HG02973 (cell line): ENCODE results near the gene ING4.
A peak's percentile ranks its signal among the peaks of the same experiment; 100 is the strongest.

Experiments used
- ATAC-seq: cut with Tn5 transposase; IDR thresholded peaks from one replicate; pipeline ENCODE4 v1.9.1; 2021; ENCODE audit warnings: moderate library complexity; ENCODE audit not compliant: unreplicated experiment

The ING4 gene

GRCh38 chr12:6688543-6688998 is 25.7 kb upstream of the ING4 start:
- ATAC-seq = no peak

GRCh38 chr12:6685814-6686213 is 22.9 kb upstream of the ING4 start:
- no peak for ATAC-seq

DNA sequence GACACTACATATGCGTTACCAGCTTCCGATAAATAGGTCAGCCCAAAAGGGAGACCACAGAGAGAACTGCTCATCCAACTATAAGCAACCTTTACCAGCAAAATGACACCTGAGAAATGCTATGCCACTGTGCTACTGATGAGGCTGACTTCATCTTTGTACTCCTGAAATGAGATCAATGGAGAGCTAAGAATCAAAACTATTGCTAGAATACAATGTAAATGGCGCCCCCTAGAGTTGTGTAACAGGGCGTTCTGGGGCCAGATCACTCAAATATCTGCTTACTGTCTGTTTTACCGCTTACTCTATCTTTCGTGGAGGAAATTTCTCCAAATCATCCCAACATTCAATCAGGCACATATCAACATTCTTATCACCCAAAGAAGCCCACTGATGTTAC is 21.7 kb upstream of the ING4 start:
- ATAC-seq = no peak

DNA sequence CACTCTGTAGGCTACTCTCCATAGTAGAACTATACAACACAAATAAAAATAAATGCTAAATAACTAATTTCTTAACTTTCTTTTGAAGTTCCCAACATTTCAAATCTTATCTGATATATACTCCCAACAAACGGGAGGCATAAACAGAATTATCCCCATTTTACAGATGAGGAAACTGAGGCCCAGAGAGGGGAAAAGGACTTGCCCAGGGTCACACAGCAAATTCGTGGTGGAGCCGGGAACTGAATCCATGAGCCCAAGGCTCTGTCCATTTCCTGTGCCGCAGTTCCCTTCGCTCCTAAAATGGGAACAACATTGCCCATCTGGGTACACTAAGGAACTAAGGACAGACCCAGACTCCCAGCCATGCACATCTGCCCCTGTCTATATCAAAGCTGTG is 14.0 kb upstream of the ING4 start:
- ATAC-seq = no peak

- ATAC-seq = no peak
Observed at GRCh38 chr12:6672143-6672542, 9.2 kb upstream of the ING4 start.

GRCh38 chr12:6667559-6668210 is 4.8 kb upstream of the ING4 start:
- ATAC-seq = no peak

GRCh38 chr12:6666211-6666610 is 3.3 kb upstream of the ING4 start:
- ATAC-seq = no peak

DNA sequence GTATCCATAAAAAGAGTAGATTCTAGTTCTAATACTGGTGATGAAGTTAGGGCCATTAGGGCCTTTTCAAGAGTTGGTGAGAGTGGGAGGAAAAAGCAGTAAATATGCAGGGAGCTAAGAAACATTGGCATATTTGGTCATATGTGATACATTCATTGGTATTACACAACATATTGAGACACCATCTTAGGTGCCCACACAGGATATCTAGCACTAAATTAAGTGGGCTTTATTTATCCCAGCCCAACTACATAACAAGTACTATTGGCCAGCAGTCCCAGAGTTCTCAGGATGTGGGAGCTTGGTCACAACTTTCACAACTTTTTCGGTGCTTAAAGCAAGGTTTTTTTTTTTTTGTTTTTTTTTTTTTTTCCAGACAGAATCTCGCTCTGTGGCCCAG is 2.0 kb upstream of the ING4 start:
- no peak for ATAC-seq

GRCh38 chr12:6662602-6662905 is 365 bp downstream of the ING4 start:
- ATAC-seq = peak; percentile 23

DNA sequence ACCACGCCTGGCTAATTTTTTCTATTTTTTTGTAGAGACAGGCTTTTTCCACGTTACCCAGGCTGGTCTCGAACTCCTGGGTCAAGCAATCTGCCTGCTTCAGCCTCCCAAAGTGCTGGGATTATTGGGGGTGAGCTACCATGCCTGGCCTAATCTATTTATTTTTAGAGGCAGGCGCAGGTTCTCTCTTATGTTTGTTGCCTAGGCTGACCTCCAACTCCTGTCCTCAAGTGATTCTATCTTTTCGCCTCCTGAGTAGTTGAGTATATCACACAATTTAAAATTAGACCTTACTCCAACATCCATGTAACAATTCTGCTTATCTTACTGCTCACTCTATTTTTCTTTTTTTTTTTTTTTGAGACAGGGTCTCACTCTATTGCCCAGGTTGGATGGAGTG is 8.9 kb downstream of the ING4 start:
- ATAC-seq = no peak

DNA sequence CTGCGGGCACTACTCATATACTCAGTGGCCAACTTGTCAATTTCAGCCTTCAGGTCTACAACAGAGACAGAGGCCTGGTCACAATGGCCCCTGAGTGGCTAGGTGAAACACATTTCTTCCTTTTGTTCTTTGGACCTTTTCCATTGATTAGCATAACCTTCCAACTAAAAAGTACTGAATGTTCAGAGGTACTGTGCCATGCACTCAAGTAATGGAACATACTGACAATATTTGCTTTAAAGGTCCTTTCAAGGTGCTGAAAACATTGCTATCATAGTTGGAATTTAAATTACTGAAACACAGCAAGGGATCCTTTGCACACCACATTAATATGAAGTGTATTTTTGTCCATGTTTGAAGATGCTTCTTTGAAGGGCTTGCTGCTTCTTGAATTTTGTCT is 9.6 kb downstream of the ING4 start:
- ATAC-seq = no peak

DNA sequence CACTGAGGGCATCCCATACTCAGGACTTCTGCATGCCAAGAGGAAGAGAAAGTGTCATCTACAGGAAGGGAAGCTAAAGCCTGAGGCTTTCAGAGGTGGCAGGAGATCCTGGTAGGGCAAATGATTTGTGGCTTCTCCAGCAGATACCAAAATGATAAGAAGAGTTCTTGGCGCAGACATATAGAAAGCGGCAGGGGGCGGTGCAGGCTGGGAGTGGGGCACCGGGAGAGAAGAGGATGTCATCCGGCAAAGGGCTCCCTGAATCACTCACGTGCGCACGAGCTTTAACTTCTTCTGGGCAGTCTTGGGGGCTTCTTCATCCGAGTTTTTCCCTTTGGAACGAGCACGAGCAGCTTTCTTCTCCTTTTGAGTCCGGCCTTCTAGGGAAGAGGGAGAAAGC is 10.5 kb downstream of the ING4 start:
- ATAC-seq = no peak

DNA sequence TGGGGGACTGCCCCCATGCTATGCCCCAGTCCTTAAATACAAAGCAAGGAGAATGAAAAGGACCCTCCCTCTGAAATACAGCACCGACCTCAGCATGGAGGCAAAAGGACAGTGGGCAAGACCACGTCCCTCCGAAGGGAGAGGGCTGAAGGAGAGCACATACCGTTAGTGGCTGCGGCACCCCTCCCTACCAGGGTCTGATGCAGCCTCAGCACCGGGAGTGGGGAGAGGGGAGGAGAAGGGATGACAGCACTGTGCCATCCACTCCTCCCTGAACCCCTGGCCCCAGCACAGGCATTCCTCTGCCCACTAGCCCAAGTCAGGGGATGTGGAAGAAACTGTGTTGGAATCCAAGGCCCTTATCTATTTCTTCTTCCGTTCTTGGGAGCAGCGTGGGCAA is 12.1 kb downstream of the ING4 start:
- ATAC-seq = no peak

DNA sequence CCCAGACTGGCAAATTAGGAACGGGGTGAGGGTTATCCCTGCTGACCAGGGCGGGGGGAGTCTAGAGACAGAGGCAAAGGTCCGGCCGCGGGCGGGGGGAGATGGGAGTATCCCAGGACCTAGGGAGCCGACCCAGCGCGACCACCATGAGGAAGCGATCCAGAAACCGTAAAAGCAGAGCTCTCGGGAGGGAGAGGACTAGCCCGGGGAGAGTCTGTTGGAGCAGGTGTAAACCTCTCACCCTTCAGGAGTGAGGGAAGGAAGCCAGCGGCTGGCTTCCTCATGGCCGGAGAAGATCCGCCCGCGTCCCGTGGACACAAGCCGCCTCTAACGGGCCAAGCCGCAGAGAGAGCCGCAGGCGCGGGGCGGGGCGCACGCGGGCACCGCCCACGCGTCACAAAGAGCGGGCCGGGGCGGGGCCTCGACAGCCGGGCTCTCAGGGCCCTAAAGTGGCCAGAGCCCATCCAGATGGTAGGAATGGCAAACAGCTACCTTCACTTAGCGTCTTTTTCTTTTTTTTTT is 15.8 kb downstream of the ING4 start, which contains the start of gene ACRBP:
Gene ACRBP, minus strand, starts transcription at position 350 of the 522 bp plus-strand sequence. Its CDS starts 66 bp downstream, at position 284.
- no peak for ATAC-seq

- no peak for ATAC-seq
Observed at GRCh38 chr12:6646276-6647082, 16.4 kb downstream of the ING4 start.

DNA sequence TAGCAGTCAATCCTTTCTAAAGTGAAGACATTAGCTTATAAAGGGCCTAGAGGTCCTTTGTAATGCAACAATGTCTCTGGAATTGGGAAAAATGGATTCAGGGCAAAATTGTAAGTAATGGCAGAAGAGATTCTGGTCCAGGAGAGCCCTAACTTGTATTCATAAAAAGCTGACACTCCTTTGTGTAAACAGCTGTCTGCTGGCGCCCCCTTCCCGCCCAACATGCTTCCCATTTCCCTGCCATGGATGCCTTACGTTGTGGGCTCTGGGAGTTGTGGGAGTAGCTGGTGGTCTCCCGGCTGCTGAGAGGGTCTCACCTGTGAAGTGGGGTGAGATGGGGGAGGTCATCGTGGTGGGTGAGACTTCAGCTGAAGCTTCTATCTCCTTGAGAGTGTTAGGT is 18.0 kb downstream of the ING4 start:
- ATAC-seq = no peak

GRCh38 chr12:6644257-6644596 is 18.7 kb downstream of the ING4 start:
- ATAC-seq = no peak

DNA sequence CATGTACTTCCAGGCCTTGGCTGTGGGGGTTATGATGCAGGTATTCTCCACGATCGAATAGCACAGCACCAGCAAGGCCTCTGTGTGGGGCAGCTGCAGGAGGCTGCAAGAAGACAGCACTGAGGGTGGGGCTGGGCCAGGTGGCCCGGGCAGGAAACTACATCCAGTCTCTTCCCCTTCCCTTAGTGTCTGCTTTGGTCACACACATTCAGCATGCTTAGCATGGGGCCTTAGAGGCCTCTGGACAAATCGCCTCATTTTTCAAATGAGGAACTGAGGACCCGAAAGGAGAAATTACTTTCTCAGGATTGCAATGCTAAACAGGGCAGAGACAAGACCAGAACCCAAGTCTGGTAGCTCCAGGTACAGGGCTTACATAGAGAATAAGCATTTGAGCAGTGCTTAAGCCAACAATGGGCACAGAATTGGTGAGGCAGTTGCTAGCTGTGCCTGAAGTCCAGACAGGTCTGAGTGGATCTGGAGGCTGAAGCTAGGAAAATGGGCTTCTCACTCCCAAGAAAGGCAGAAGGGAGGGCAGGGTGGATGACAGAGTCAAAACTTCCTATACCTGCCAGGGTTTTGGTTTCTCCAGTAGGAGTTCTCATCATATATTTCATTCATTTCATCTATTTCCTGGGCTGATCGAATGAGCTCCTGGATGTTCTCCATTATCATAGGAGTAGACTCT is 19.2 kb downstream of the ING4 start:
- ATAC-seq = no peak

- ATAC-seq = no peak
Observed at GRCh38 chr12:6641131-6641530, 21.8 kb downstream of the ING4 start.

DNA sequence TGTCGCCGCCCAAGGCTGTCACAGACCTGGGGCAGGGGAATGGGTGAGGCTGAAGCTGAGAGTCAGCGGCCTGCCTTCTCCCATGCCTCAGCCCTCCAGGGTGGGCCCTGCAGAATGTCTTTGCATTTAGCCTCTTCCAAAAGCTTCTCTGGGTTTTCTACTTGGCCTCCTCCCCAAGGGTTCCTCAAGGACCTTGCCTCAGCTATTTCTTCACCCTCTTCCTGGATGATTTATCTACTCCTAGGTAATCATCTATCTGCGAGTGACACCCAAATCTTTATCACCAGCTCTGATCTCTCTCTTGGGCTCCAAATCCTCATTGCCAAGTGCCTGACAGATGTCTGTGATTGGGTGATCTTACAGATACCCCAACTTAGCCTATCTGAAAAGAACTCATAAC is 22.4 kb downstream of the ING4 start:
- no peak for ATAC-seq

- no peak for ATAC-seq
Observed at GRCh38 chr12:6639151-6639801, 23.6 kb downstream of the ING4 start.
